C4-2B (cell line): ENCODE results near the gene USP50.

Experiments
- CTCF ChIP-seq: fragments of 450-650 bp; conservative IDR thresholded peaks from 2 replicates; pipeline ENCODE4 v1.5.1; 2017; ENCODE audit warnings: mild to moderate bottlenecking
- ZFX ChIP-seq: fragments of 450-650 bp; IDR thresholded peaks from 2 replicates; pipeline ENCODE4 v1.6.1; 2017

DNA sequence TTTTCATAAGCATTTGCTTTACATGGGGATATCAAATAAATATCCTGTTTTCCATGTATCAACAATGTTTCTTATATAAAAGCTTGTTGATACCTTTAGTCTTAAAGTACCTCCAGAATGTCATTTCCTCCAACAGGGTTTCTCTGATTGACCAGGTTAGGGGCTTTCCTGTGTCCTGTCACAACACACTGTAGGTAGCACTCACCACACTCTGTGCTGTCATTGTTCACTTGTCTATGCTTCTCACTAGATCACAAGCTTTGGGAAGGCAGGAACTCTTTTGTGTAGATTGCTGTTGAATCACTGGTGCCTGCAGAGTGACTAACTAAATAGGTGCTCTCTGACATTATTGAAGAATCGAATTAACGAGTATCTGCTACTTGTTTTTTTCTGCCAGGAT, 49.8 kb downstream of the USP50 start:
- TF ChIP-seq CTCF (no peak), ZFX (no peak)
